Measurements from ENCODE around the gene EXOC4. TPM values are rescaled to one million over a fixed set of nuclear protein-coding genes. Genes with fewer than 3 reads are reported as not detected.
"Not testable (repeated sequence)": the region's sequence is repeated elsewhere in the genome, so short reads cannot be mapped to it uniquely, and the experiment has no call there.

The EXOC4 gene
- total and polyA plus RNA-seq, 2 of the 13 experiments (the other 11 are each of a cell fraction or from before 2014, with no cell fraction given), result 22.5 to 39.0 TPM

GRCh38 chr7:133328021-133328420, 75.1 kb downstream of the EXOC4 start (continued):
- TF ChIP-seq RERE (CRISPR knock-in tag; IDR thresholded peaks at IDR 0.05; ENCODE audit: low read depth) (peak; percentile 95), BCL6 (CRISPR knock-in tag; IDR thresholded peaks at IDR 0.05) (peak; percentile 51), FOXA1 (IDR thresholded peaks at IDR 0.05) (peak; percentile 50), FOXA1 (CRISPR knock-in tag; IDR thresholded peaks at IDR 0.05) (peak; percentile 80), HHEX (CRISPR knock-in tag; IDR thresholded peaks at IDR 0.05) (peak; percentile 92), GFI1 (CRISPR knock-in tag; IDR thresholded peaks at IDR 0.05; ENCODE audit: borderline replicate concordance) (peak; percentile 53; the same call in 1 of the 2 replicates), SOX6 (CRISPR knock-in tag; IDR thresholded peaks at IDR 0.05) (peak; percentile 52; the same call in 1 of the 2 replicates), SIX4 (CRISPR knock-in tag; IDR thresholded peaks at IDR 0.05) (0 out of 2 replicates have a peak, but pooled peaks have one; percentile 12), HMG20B (CRISPR knock-in tag; conservative IDR thresholded peaks at IDR 0.05) (0 out of 2 replicates have a peak, but pooled peaks have one; percentile 21), GATAD2A (CRISPR knock-in tag; IDR thresholded peaks at IDR 0.05) (0 out of 2 replicates have a peak, but pooled peaks have one; percentile 39), ZNF609 (CRISPR knock-in tag; IDR thresholded peaks at IDR 0.05; ENCODE audit: borderline replicate concordance) (peak; percentile 93), FOXJ3 (CRISPR knock-in tag; IDR thresholded peaks at IDR 0.05; ENCODE audit: borderline replicate concordance) (peak; percentile 55; the same call in 1 of the 2 replicates), NCOA2 (CRISPR knock-in tag; IDR thresholded peaks at IDR 0.05) (peak; percentile 52), ZGPAT (CRISPR knock-in tag; IDR thresholded peaks at IDR 0.05) (0 out of 2 replicates have a peak, but pooled peaks have one; percentile 29), TCF7 (IDR thresholded peaks at IDR 0.05; ENCODE audit: low read depth) (peak; percentile 86), ISL2 (CRISPR knock-in tag; IDR thresholded peaks at IDR 0.05) (peak; percentile 63; the same call in 1 of the 2 replicates), HDAC2 (CRISPR knock-in tag; IDR thresholded peaks at IDR 0.05) (peak; percentile 52; the same call in 1 of the 2 replicates), SOX13 (CRISPR knock-in tag; conservative IDR thresholded peaks at IDR 0.05 in 1 of 2, IDR thresholded peaks at IDR 0.05 in 1 of 2) (peak in 1 of 2 experiments; percentile 54; a peak in 2 of 4 replicates), FOXA3 (CRISPR knock-in tag; IDR thresholded peaks at IDR 0.05) (peak; percentile 81)
- not testable (repeated sequence) for TF ChIP-seq SOX6, SOX13 (IDR thresholded peaks at IDR 0.05)

Measured in HepG2 (cell line).